ENCODE data around the gene KCNG2.
A peak's percentile ranks its signal among the peaks of the same experiment; 100 is the strongest.

The KCNG2 gene

DNA sequence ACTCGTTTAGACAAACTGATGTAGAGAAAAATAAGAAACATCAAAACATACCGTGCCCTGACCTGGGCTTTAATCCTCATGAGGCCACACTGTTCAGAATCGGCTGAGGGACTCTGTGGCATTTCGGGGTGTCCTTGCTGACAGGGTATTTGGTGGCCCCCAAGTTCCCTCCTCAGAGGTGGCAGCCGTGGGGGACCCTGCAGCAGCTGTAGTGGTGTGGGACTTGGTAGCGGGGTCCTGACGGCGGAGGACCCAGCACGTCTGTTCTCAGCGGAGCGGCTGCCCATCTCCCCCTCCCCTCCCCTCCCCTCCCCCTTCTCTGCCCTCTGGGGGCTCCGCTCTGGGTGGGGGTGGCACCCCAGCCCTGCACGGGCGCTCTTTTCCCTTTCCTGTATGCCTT lies 18.4 kb downstream of the KCNG2 start:
- H3K4me3 ChIP-seq (replicated peaks in 1 of 2; ENCODE audit: low read depth in 2 of 2, low read length in 2 of 2) = no peak overlapping the region
- TF ChIP-seq, protein P1, sequence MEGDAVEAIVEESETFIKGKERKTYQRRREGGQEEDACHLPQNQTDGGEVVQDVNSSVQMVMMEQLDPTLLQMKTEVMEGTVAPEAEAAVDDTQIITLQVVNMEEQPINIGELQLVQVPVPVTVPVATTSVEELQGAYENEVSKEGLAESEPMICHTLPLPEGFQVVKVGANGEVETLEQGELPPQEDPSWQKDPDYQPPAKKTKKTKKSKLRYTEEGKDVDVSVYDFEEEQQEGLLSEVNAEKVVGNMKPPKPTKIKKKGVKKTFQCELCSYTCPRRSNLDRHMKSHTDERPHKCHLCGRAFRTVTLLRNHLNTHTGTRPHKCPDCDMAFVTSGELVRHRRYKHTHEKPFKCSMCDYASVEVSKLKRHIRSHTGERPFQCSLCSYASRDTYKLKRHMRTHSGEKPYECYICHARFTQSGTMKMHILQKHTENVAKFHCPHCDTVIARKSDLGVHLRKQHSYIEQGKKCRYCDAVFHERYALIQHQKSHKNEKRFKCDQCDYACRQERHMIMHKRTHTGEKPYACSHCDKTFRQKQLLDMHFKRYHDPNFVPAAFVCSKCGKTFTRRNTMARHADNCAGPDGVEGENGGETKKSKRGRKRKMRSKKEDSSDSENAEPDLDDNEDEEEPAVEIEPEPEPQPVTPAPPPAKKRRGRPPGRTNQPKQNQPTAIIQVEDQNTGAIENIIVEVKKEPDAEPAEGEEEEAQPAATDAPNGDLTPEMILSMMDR (IDR thresholded peaks at IDR 0.05; ENCODE audit: low read depth, low read length) = no peak
- DNase-seq (ENCODE audit: low read depth in 2 of 2) = no peak

DNA sequence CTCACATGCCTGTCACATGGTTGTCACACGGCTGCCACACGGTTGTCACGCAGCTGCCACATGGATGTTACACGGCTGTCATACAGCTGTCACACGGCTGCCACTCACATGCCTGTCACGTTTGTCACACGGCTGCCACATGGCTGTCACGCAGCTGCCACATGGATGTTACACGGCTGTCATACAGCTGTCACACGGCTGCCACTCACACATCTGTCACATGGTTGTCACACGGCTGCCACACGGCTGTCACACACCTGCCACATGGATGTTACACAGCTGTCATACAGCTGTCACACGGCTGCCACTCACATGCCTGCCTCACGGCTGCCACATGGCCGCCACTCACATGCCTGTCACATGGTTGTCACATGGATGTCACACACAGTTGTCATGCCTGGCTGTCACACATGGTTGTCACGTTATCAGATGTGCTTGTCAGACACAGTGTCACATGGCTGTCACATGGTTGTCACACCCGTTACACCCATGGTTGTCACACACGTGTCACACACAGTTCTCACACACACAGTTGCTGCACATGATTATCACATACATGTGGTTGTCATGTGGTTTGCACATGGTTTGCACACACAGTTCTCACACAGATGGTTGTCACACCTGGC lies 19.4 kb downstream of the KCNG2 start:
- DNase-seq (ENCODE audit: low read depth in 2 of 2) = no peak

DNA sequence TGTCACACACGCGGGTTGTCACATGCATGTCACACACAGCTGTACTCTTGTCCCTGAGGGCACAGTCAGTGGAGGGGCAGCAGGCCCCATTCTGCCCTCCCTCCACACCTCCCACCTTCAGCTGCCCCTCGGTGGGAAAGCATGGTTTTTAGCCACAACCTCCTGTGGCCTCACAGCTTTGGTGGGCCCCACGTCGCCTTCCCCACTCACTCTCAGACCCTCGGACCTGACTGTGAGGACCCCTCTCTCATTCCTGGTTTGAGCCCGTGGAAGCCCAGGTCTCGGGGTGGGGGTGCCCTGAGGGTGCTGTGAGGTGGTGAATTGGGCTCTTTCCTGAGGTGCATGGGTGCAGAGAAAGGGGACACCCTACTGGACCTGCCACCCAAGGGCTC lies 19.9 kb downstream of the KCNG2 start:
- H3K4me3 ChIP-seq (replicated peaks in 1 of 2; ENCODE audit: low read depth in 2 of 2, low read length in 2 of 2) = no peak overlapping the region
- DNase-seq (ENCODE audit: low read depth in 2 of 2) = no peak
- TF ChIP-seq, protein P1 (IDR thresholded peaks at IDR 0.05; ENCODE audit: low read depth, low read length) = no peak

More for the DNA sequence above, 19.4 kb downstream of the KCNG2 start:
- TF ChIP-seq, protein P1 (IDR thresholded peaks at IDR 0.05; ENCODE audit: low read depth, low read length) = no peak
- no peak overlapping the region for H3K4me3 ChIP-seq (replicated peaks in 1 of 2; ENCODE audit: low read depth in 2 of 2, low read length in 2 of 2)

DNA sequence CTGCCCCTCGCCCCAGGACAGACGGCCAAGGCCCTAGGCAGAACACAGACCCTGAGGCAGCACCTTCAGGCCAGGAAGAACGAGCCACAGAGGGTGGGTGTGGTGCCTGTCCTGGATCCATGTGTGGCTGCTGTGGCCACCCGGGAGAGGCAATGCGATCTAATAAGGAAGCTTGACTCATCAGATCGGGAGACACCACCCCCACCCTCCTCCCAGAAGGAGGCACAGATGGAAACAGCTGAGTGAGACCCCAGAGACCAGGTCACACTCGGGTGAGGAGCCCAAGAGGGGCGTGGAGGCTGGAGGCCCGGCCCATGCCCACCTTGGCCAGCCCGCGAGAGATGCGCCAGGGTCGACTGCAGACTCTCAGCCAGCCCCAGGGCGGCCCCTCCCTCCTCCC lies 20.3 kb downstream of the KCNG2 start:
- no peak overlapping the region for H3K4me3 ChIP-seq (replicated peaks in 1 of 2; ENCODE audit: low read depth in 2 of 2, low read length in 2 of 2)
- peak in 1 of 2 donors; percentile 18 for DNase-seq (ENCODE audit: low read depth in 2 of 2)
- TF ChIP-seq, protein P1 (IDR thresholded peaks at IDR 0.05; ENCODE audit: low read depth, low read length) = no peak

DNA sequence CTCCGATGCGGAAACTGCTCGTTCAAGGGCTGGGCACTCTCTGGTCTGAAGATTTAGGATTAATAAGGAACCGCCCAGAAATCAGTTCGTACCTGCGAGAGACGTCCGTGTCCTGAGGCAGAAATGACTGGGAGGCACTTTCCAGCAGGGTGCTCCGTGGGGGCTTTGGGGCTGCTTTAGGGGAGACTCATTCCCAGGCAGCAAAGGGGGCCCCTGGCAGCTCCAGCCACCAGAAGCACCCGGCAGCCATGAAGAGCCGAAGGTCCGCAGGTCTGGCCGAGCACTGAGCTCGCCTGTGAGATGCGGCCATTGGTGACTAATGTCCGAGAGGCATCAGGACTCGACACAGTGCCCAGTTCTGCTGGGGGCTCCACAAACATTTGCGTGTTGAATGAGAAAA lies 20.9 kb downstream of the KCNG2 start:
- DNase-seq (ENCODE audit: low read depth in 2 of 2) = no peak
- TF ChIP-seq, protein P1 (IDR thresholded peaks at IDR 0.05; ENCODE audit: low read depth, low read length) = no peak
- H3K4me3 ChIP-seq (replicated peaks in 1 of 2; ENCODE audit: low read depth in 2 of 2, low read length in 2 of 2) = no peak overlapping the region

DNA sequence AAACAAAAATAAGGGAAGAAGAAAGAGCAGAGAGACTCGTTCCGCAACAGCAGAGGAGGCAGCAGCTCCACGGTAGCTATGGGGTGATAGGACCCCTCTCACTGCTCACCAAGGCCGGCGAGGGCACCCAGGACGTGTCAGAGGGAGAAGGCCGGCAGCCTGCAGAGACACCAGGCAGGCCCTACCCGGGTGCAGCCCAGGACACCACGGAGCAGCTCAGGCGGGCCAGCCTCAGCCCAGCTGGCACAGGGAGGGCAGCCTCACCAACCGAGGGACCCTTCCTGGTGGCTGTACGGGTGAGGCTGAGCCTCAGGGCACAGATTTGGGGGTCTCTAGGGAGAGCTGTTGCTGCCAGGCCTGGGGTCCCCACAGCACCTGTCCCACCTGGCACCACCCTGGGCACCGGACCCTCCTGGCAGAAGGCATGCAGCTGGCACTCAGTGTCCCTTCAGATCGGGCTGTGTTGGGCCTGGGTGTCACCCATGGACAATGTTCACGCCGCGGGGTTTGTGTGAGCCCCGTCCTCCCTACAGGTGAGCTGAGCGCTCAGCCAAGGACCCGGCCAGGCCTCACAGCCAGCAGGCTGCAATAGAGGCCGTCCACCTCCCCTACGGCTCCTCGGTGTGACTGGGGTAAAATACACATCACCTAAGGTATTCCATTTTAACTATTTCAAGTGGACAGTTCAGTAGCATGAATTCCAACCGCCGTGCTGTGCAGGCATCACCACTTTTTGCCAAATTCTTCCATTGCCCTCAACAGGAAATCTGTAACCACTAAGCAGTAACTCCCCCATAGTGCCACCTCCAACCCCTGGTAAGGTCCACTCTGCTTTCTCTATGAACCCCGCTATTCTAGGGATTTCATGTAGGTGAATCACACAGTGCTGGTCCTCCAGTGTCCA lies 21.6 kb downstream of the KCNG2 start:
- H3K4me3 ChIP-seq (replicated peaks in 1 of 2; ENCODE audit: low read depth in 2 of 2, low read length in 2 of 2) = no peak overlapping the region
- TF ChIP-seq, protein P1 (IDR thresholded peaks at IDR 0.05; ENCODE audit: low read depth, low read length) = no peak
- DNase-seq (ENCODE audit: low read depth in 2 of 2) = peak in 1 of 2 donors; percentile 5

Measured in cardiac fibroblast (primary cell).